Large intestine (tissue), 3 donors: ENCODE data around the gene CCDC60. TPM values are rescaled to one million over a fixed set of nuclear protein-coding genes. Genes with fewer than 3 reads are reported as not detected.
A peak's percentile ranks its signal among the peaks of the same experiment; 100 is the strongest.

Source experiments
- DNase-seq, 2 donors: peaks; one replicate each; pipeline versions ENCODE4 v3.0.0 to v3.0.0-alpha.2; 2013
- H3K27ac ChIP-seq: one replicate; pipeline ENCODE4 v1.5.1; 2013; ENCODE audit warnings: low read length
- H3K27me3 ChIP-seq: 2 replicates; pipeline ENCODE4 v1.6.1; 2013; ENCODE audit warnings: low read length; ENCODE audit not compliant: control insufficient read depth, insufficient read depth
- H3K36me3 ChIP-seq: 2 replicates; pipeline ENCODE4 v1.6.1; 2013; ENCODE audit warnings: low read length; ENCODE audit not compliant: control insufficient read depth, insufficient read depth
- H3K4me1 ChIP-seq: one replicate; pipeline ENCODE4 v1.6.1; 2013; ENCODE audit warnings: low read length; ENCODE audit not compliant: control insufficient read depth, insufficient read depth
- H3K4me3 ChIP-seq: one replicate; pipeline ENCODE4 v1.5.1; 2013; ENCODE audit warnings: low read length
- H3K9me3 ChIP-seq: one replicate; pipeline ENCODE4 v1.6.1; 2013; ENCODE audit warnings: mild to moderate bottlenecking, low read depth, low read length, moderate library complexity; ENCODE audit not compliant: control insufficient read depth
- WGBS: methylation state at CpG from one replicate; pipeline ENCODE4 v1.1.5; 2013; ENCODE audit warnings: low lambda C conversion rate; ENCODE audit not compliant: insufficient coverage; 5-methylcytosine and 5-hydroxymethylcytosine counted together
- polyA plus RNA-seq: library from polyadenylated mRNA; unstranded; fragments of 120-200 nt; gene quantifications from one replicate; pipeline ENCODE4 v1.2.1, GENCODE V29; 2013

Gene CCDC60
- polyA plus RNA-seq, 1 donor: 0.01 TPM

GRCh38 chr12:119440803-119441360 is 106.4 kb downstream of the CCDC60 start:
- no peaks in the 10 kb centered on the region for H3K4me1 ChIP-seq
- WGBS: 67% methylated on average over 1 of the region's 6 CpGs
- no peak for DNase-seq
- H3K4me3 ChIP-seq: no peak overlapping the region
- no peaks in the 10 kb centered on the region for H3K36me3 ChIP-seq
- H3K27me3 ChIP-seq: no peaks in the 10 kb centered on the region
- no peak overlapping the region for H3K27ac ChIP-seq
- H3K9me3 ChIP-seq: no peaks in the 10 kb centered on the region

- WGBS: 20% methylated on average over 1 of the region's 10 CpGs
- H3K9me3 ChIP-seq: no peaks in the 10 kb centered on the region
Measured at GRCh38 chr12:119444462-119445044, 110.0 kb downstream of the CCDC60 start.

GRCh38 chr12:119446459-119446858 is 111.9 kb downstream of the CCDC60 start:
- Histone ChIP-seq H3K4me1 (no peaks in the 10 kb centered on the region), H3K4me3 (no peak overlapping the region), H3K36me3 (no peaks in the 10 kb centered on the region), H3K27ac (no peak overlapping the region), H3K27me3 (no peaks in the 10 kb centered on the region), H3K9me3 (no peaks in the 10 kb centered on the region)
- 60% methylated on average over 1 of the region's 3 CpGs for WGBS
- DNase-seq: no peak

More at GRCh38 chr12:119444462-119445044, 110.0 kb downstream of the CCDC60 start:
- Histone ChIP-seq H3K4me3 (no peak overlapping the region), H3K27me3 (no peaks in the 10 kb centered on the region), H3K27ac (no peak overlapping the region), H3K36me3 (no peaks in the 10 kb centered on the region), H3K4me1 (no peaks in the 10 kb centered on the region)
- DNase-seq: peak; percentile 11 to 13

GRCh38 chr12:119447126-119447525 is 112.6 kb downstream of the CCDC60 start:
- Histone ChIP-seq H3K4me1 (no peaks in the 10 kb centered on the region), H3K27ac (no peak overlapping the region), H3K9me3 (no peaks in the 10 kb centered on the region), H3K36me3 (no peaks in the 10 kb centered on the region), H3K27me3 (no peaks in the 10 kb centered on the region), H3K4me3 (no peak overlapping the region)
- no peak for DNase-seq
- WGBS: no CpG with 5 or more reads among the region's 7 CpGs

GRCh38 chr12:119447618-119448017 is 113.1 kb downstream of the CCDC60 start:
- Histone ChIP-seq H3K36me3 (no peaks in the 10 kb centered on the region), H3K4me1 (no peaks in the 10 kb centered on the region), H3K27ac (no peak overlapping the region), H3K9me3 (no peaks in the 10 kb centered on the region), H3K27me3 (no peaks in the 10 kb centered on the region), H3K4me3 (no peak overlapping the region)
- no peak for DNase-seq
- 81% methylated on average over 6 of the region's 8 CpGs for WGBS

GRCh38 chr12:119448611-119449131 is 114.1 kb downstream of the CCDC60 start:
- Histone ChIP-seq H3K4me1 (no peaks in the 10 kb centered on the region), H3K4me3 (no peak overlapping the region), H3K9me3 (no peaks in the 10 kb centered on the region), H3K36me3 (no peaks in the 10 kb centered on the region), H3K27ac (no peak overlapping the region), H3K27me3 (no peaks in the 10 kb centered on the region)
- no CpG with 5 or more reads among the region's 5 CpGs for WGBS
- no peak for DNase-seq

GRCh38 chr12:119450771-119451170 is 116.2 kb downstream of the CCDC60 start:
- no CpG with 5 or more reads among the region's 7 CpGs for WGBS
- H3K27ac ChIP-seq: no peak overlapping the region
- DNase-seq: no peak
- H3K4me3 ChIP-seq: no peak overlapping the region
- H3K27me3 ChIP-seq: no peaks in the 10 kb centered on the region
- no peaks in the 10 kb centered on the region for H3K9me3 ChIP-seq
- H3K36me3 ChIP-seq: no peaks in the 10 kb centered on the region
- no peaks in the 10 kb centered on the region for H3K4me1 ChIP-seq

- WGBS: no CpG with 5 or more reads among the region's 3 CpGs
- no peak overlapping the region for H3K4me3 ChIP-seq
- H3K36me3 ChIP-seq: no peaks in the 10 kb centered on the region
- no peak overlapping the region for H3K27ac ChIP-seq
- no peaks in the 10 kb centered on the region for H3K4me1 ChIP-seq
- DNase-seq: no peak
- no peaks in the 10 kb centered on the region for H3K27me3 ChIP-seq
- H3K9me3 ChIP-seq: no peaks in the 10 kb centered on the region
Measured at GRCh38 chr12:119456824-119457223, 122.3 kb downstream of the CCDC60 start.

- Histone ChIP-seq H3K9me3 (no peaks in the 10 kb centered on the region), H3K36me3 (no peaks in the 10 kb centered on the region), H3K4me1 (no peaks in the 10 kb centered on the region), H3K27ac (no peak overlapping the region), H3K27me3 (no peaks in the 10 kb centered on the region), H3K4me3 (no peak overlapping the region)
- 67% methylated on average over 1 of the region's 2 CpGs for WGBS
- DNase-seq: no peak
Measured at GRCh38 chr12:119457271-119457670, 122.7 kb downstream of the CCDC60 start.

GRCh38 chr12:119459481-119459880 is 125.0 kb downstream of the CCDC60 start:
- no peaks in the 10 kb centered on the region for H3K4me1 ChIP-seq
- H3K27me3 ChIP-seq: no peaks in the 10 kb centered on the region
- H3K4me3 ChIP-seq: no peak overlapping the region
- no peak for DNase-seq
- H3K27ac ChIP-seq: no peak overlapping the region
- no peaks in the 10 kb centered on the region for H3K36me3 ChIP-seq
- no peaks in the 10 kb centered on the region for H3K9me3 ChIP-seq

- H3K4me3 ChIP-seq: no peak overlapping the region
- H3K27ac ChIP-seq: no peak overlapping the region
- WGBS: no CpG with 5 or more reads among the region's 3 CpGs
- H3K36me3 ChIP-seq: no peaks in the 10 kb centered on the region
- H3K9me3 ChIP-seq: no peaks in the 10 kb centered on the region
- H3K27me3 ChIP-seq: no peaks in the 10 kb centered on the region
- H3K4me1 ChIP-seq: no peaks in the 10 kb centered on the region
- no peak for DNase-seq
Measured at GRCh38 chr12:119460876-119461275, 126.3 kb downstream of the CCDC60 start.
